GM21529 (cell line): ENCODE results near the gene GPI.
"Not testable (repeated sequence)": the region's sequence is repeated elsewhere in the genome, so short reads cannot be mapped to it uniquely, and the experiment has no call there.

Source experiments
- ATAC-seq: cut with Tn5 transposase; IDR thresholded peaks from one replicate; pipeline ENCODE4 v1.9.1; 2021; ENCODE audit not compliant: unreplicated experiment

Gene GPI

DNA sequence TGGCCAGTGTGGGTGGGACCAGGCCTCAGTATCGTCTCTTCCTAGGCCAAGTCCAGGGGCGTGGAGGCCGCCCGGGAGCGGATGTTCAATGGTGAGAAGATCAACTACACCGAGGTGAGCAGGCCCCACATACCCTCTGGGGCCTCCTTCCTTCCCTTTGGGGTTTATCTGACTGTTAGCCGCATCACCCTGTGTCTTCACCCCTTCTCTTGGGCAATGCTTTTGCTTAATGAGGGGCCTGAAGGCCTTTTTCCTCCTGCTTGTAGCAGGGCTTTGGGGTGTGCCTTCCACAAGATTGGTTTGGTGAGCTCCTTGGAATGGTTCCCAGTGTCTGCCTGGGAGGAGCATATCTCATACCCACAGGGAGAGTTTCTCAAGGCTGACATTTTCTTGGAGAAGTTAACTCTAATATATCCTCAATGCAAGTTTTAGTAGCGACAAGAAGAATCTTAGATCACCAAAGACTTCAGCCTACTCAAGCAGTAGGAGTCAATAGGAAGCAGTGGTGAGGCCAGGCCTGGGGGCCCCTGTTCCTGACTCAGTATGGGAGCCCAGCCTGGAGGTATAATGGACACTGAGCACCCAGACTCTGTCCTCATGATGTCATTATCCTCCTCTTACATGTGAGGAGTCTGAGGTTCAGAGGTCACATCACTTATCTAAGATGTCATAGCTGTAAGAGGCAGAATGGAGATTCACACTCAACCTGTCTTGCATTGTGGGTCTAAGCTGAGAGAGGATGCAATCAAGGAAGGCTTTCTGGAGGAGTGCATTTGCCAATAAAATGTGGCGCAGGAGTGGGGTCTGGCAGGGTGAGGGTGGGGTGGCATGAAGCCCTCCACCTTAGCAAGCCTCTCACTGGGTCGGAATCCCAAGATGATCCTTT is 2.0 kb downstream of the GPI start:
- ATAC-seq = no peak

DNA sequence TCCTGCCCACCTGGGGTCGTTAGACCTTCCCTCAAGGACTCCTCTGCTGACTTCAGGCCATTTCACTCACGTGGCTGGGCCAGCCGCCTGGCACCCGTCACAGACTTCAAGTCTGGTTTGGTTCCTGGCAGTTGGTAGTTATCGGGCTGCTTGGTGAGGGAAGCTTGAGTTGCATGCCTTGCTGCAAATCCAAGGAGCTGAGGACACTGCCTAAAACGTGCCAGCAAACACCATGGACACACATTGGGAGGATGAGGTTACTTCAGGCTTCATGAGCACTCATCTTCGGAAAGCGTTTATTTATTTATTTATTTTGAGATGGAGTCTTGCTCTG is 2.6 kb downstream of the GPI start:
- ATAC-seq = no peak

DNA sequence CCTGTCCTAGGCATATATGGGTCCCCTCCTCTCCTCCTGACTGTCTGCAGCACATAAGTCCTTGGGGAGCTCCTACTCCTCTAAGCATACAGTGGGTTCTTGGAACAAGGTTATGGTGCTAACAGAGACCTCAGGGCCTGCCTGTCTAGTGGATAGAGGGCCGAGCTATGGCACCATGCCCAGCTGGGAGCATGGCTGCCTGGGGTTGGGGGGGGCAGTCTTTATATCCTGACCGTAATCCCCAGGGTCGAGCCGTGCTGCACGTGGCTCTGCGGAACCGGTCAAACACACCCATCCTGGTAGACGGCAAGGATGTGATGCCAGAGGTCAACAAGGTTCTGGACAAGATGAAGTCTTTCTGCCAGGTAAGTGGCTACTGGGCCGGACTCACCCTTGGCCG is 3.3 kb downstream of the GPI start:
- ATAC-seq = no peak

DNA sequence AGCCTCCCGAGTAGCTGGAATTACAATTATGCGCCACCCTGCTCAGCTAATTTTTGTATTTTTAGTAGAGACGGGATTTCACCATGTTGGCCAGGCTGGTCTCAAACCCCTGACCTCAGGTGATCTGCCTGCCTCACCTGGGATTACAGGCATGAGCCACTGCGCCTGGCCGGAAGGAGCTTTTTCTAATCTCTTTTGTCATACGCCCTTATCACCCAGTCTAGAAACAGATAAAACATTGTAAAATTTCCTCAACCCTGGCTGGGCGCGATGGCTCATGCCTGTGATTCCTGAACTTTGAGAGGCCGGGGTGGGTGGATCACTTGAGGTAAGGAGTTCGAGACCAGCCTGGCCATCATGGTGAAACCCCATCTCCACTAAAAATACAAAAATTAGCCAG is 4.2 kb downstream of the GPI start:
- ATAC-seq = not testable (repeated sequence)

DNA sequence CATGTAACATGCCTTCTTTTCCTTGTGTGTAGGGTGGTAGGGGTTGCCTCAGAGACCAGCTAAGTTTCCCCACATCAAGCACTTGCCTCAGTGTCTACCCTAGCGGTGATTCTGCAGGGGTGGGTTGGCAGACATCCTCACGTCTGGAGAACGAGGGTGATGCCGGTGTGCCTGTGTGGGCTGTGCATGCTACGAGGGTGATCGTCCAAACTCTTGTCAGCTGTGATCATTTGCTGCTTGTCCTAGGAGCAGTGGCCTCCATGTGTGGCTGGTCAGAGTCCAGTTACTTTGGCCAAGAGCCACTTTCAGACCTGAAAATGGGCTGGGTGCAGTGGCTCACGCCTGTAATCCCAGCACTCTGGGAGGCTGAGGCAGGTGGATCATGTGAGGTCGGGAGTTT is 5.1 kb downstream of the GPI start:
- no peak for ATAC-seq

DNA sequence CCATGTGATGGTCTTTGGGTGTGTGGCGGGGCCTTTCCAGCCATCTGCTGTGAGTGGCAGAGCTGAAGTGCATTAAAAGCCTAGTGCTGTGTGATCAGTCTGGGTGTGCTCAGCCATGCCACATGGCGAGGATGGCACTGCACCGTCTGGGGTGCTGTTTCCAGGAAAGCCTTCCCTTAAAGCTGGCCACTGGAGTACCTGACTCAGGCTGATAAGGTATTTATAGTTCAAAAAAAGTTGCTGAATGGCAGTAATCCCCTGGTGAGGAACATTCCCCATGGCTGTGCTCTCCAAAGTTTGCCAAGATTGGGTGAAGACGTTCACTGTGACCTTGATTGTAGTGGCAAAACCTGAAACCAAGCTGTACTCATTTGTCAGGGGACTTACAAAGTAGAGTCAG is 6.0 kb downstream of the GPI start:
- no peak for ATAC-seq

DNA sequence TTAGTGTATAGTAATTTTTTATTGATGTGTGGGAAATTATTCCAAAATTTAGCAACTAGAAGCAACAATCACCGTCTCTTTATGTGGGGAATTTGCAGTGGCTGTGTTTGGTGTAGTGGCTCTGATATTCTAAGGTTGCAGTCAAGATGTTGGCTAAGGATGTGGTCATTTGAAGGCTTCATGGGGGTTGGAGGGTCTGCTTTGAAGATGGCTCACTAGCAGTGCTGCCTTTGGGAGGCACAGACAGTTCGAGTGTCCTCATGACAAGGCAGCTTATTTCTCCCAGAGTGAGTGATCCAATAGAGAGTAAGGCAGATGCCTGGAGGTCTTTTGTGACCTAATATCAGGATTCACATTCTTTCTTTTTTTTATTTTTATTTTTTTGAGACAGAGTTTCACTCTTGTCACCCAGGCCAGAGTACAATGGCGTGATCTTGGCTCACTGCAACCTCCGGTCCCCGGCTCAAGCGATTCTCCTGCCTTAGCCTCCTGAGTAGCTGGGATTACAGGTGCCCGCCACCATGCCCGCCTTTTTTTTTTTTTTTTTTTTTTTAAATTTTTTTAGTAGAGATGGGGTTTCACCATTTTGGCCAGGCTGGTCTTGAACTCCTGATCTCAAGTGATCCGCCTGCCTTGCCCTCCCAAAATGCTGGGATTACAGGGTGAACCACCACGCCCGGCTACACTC is 8.7 kb downstream of the GPI start:
- ATAC-seq = no peak

DNA sequence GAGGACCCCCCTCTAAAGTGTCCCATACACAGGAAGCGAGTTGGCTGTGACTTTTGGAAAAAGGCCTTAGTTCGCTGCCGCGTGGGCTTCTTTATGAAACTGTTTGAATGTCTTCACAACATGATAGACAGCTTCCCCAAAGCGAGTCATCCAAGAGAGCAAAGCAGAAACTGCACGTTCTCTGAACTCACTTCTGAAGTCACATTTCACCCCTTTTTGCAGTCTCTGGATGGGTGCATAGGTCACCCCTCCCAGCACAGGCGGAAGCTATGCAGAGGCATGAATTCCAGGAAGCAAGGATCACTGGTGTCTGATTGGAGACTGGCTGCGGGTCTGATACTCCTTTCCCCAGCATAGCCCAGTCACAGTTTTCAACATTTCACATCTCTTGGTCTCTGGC is 10.6 kb downstream of the GPI start:
- no peak for ATAC-seq

DNA sequence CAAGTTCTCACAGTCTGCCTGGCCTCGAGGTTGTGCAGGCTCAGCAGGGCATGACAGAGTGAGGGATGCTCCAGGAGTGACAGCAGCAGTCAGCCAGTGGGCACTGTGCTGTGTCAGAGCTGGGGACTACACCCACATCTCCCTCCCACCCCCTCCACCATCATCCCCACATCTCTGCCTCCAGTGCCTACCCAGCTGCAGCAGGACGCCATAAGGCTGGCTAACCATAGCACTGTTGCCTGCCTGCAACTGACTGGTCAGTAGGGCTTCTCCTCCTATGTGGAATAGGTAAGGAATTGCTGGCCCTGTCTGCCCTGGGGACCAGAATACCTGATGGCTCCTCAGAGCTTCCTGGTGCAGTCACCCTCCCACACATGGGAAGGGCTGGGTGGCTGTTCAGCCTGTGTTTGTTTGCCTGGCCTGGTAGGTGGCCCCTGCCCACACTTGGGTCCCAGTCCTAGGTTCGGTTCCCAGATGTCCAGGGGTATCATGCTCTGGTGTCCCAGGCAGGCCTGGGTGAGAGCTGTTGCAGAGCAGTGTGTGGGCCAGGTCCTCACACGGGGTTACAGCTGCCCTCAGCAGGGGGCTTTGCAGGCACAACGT is 15.7 kb downstream of the GPI start:
- ATAC-seq = no peak

DNA sequence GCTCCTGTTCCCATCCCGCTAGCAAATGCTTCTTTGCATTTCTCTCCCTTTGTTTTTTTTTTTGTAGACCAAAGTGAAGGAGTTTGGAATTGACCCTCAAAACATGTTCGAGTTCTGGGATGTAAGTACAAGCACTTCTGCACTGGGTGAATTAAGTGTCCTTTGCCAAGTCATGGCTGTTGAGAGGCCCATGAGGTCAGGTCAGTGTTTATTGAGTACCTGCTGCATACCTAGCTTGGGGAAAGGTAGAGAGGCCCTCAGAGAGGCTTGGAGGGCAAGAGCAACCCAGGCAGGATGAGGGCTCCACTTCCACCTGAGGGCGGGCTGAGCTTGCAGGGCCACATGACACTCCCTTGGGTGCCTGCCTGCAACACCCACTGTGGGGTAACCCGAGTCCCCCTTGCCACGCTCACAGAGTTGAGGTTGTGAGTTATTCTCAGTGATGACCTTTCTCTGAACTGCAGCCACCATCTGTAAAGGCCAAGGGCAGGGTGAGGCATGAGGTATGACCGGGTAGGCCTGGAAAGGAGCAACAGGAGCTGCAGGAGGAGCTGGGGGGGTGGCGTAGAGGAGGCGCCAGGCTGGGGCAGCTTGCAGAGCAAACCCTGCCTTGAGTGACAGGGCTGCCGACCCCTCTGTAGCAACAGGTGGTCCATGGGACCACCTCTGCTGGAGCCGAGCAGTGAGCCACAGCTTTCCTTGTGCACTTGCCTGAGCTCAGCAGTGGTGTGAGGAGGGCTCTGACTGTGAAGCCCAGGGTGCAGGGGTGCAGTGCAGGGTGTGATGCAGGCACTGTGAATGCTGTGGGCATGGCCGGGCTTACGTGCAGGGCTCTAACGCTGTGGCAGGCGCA is 16.6 kb downstream of the GPI start:
- no peak for ATAC-seq

DNA sequence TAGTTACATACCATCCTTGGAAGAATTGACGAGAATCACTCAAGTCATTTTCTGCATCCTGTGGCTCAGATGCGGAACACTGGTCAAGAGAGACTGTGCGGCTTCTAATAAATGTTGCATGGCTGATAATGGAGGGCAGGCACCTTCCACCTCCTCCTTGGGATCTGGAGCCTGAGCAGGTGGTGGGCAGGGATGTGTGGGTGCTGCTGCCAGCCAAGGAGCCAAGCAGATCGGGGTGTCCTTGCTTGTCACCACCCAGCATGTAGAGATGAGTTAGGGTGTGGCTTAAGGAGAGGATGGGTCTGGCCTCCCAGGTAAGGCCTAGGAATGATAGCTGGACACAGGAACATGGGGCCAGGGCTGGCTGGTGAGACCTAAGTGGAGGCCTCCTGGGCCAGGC is 17.5 kb downstream of the GPI start:
- ATAC-seq = no peak

DNA sequence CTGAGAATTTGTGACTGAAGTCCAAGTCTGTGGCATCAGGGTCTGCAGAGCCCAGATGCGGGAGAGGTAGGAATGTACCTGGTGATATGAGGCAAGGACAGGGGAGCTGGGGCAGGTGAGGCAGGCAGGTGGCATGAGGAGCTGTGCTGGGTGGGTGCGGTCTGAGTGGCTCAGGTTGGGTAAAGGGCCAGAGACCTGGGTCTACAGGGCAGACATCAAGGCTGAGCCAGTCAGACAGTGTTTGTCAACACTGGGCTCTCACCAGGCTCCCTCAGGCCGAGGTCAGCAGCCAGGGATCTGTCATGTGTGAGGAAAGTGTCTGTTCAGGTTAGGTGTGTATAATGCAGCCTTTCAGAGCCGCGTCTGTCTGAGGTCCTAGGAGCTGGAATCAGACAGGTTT is 18.6 kb downstream of the GPI start:
- ATAC-seq = no peak

DNA sequence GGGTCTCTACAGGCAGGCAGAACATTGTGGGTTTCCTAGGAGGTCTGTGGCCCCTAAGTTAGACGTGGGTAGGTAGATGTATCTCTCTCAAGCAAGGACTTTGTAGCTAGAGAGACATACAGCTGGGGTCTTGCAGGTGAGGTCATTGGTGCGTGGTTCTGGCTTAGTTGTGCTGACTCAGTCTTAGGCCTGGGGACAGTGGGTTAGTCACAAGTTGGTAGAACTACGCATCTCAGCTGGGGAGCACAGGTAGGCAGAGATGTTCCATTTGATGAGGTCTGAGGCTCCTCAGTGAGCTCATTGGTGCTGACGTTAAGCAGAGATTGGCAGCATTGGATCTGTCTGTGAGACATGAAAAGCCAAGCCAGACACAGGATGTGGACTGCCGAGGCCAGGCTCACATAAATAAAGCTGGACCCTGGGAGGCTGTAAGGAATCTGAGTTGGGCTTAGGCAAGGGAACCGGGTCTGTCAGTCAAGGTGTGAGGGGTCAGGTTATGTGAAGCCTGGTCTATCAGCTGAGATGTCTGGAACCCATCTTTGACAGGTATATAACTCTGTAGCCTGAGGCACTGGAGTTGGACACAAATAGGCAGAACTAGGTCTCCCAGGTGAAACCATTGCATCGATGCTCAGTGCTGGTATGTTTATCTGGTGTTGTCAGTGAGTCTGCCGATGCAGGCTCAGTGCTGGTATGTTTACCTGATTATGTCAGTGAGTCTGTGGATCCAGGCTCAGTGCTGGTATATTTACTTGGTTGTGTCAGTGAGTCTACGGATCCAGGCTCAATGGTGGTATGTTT is 21.8 kb downstream of the GPI start:
- ATAC-seq = no peak

DNA sequence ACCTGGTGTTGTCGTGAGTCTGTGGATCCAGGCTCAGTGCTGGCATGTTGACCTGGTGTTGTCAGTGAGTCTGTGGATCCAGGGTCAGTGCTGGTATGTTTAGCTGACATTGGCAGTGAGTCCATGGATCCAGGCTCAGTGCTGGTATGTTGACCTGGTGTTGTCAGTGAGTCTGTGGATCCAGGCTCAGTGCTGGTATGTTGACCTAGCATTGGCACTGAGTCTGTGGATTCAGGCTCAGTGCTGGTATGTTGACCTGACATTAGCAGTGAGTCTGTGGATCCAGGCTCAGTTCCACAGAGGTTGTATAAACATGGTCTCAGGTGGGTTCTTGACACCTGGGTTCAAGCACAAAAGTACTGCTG is 22.4 kb downstream of the GPI start:
- no peak for ATAC-seq

DNA sequence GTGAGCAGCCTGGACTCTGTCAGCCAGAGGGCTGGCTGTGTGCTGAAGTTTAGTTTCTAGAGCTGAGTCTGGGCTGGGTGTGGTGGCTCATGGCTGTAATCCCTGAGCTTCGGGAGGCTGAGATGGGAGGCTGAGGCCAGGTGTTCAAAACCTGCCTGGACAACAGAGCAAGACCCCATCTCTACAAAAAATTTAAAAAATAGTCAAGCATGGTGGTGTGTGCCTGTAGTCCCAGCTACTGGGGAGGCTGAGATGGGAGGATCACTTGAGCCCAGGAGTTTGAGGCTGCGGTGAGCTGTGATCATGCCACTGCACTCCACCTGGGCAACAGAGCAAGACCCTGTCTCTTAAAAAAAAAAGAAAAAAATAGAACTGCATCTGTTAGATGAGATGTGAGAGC is 23.7 kb downstream of the GPI start:
- not testable (repeated sequence) for ATAC-seq

DNA sequence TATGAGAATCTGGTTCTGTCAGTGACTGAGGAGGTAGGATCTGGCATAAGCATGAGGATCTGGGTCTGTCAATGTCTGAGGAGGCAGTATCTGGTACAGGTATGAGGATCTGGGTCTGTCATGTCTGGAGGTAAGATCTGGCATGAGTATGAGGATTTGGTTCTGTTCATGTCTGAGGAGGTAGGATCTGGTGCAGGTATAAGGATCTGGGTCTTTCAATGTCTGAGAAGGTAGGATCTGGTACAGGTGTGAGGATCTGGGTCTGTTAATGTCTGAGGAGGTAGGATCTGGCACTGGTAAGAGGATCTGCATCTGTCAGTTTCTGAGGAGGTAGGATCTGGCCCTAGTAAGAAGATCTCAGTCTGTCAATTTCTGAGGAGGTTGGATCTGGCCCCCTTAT is 26.8 kb downstream of the GPI start:
- ATAC-seq = no peak

DNA sequence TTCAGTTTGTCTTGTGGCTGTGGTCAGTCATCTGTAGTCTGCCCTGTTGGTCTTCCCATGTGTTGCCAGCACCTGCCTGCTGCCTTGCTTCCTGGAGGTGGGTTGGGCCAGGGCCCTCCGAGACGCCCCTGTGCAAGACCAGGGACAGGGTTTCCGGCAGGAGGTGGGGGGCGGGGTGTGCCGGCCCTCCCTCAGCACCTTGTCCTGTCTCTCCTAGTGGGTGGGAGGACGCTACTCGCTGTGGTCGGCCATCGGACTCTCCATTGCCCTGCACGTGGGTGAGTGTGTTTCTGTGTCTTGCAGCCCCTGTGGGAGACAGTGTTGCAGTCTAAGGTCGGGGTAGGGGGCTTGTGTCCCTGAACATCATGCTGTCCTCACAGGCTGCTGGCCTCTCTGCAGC is 28.0 kb downstream of the GPI start:
- no peak for ATAC-seq

DNA sequence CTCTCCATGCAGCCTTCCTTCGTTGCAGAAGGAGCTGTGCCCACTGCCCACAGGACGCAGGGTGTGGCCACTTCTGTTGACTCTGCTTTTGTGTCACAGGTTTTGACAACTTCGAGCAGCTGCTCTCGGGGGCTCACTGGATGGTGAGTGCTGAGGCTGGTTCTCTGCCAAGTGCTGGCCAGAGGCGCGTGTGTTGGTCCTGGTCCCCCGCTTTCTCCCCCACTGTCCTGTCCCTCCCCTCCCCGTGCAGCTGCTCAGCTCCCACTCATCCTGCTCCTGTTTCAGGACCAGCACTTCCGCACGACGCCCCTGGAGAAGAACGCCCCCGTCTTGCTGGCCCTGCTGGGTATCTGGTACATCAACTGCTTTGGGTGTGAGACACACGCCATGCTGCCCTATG is 28.6 kb downstream of the GPI start:
- ATAC-seq = no peak

DNA sequence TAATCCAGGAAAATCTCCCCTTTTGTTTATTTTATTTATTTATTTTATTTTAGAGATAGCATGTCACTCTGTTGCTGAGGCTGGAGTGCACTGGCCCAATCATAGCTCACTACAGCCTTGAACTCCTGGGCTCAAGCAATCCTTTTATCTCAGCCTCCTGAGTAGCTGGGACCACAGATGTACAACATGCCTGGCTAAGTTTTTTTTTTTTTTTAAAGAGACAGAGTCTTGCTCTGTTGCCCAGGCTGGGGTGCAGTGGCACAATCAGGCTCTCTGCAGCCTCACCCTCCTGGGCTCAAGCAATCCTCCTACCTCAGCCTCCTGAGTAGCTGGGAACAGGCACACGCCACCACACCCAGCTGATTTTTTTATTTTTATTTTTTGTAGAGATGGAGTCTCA is 32.9 kb downstream of the GPI start:
- ATAC-seq = no peak

DNA sequence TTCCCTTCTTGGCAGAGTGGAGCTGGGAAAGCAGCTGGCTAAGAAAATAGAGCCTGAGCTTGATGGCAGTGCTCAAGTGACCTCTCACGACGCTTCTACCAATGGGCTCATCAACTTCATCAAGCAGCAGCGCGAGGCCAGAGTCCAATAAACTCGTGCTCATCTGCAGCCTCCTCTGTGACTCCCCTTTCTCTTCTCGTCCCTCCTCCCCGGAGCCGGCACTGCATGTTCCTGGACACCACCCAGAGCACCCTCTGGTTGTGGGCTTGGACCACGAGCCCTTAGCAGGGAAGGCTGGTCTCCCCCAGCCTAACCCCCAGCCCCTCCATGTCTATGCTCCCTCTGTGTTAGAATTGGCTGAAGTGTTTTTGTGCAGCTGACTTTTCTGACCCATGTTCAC is 34.9 kb downstream of the GPI start:
- no peak for ATAC-seq

DNA sequence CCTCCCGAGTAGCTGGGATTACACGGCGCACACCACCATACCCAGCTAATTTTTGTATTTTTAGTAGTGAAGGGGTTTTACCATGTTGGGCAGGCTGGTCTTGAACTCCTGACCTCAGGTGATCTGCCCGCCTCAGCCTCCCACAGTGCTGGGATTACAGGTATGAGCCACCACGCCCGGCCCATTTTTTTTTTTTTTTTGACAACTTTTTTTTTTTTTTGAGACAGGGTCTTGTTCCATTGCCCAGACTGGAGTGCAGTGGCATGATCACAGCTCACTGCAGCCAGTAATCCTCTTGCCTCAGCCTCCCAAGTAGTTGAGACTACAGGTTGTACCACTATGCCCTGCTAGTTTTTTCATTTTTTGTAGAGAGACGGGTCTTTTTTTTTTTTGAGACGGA is 35.8 kb downstream of the GPI start:
- ATAC-seq = not testable (repeated sequence)
